ENCODE data around the gene NKAIN1. TPM values are rescaled to one million over a fixed set of nuclear protein-coding genes. Genes with fewer than 3 reads are reported as not detected.

Gene NKAIN1
- polyA plus RNA-seq, 1 donor (not counting 4 experiments of a cell fraction or from before 2014, with no cell fraction given): not detected

GRCh38 chr1:31207046-31207445 is 32.6 kb downstream of the NKAIN1 start:
- no peaks in the 10 kb centered on the region for H3K4me1 ChIP-seq (ENCODE audit: control insufficient read depth, extremely low read depth, insufficient read depth, low read length)
- no peak overlapping the region for H3K9ac ChIP-seq (ENCODE audit: control insufficient read depth, extremely low read depth, insufficient read depth, low read length)
- TF ChIP-seq, protein P1, sequence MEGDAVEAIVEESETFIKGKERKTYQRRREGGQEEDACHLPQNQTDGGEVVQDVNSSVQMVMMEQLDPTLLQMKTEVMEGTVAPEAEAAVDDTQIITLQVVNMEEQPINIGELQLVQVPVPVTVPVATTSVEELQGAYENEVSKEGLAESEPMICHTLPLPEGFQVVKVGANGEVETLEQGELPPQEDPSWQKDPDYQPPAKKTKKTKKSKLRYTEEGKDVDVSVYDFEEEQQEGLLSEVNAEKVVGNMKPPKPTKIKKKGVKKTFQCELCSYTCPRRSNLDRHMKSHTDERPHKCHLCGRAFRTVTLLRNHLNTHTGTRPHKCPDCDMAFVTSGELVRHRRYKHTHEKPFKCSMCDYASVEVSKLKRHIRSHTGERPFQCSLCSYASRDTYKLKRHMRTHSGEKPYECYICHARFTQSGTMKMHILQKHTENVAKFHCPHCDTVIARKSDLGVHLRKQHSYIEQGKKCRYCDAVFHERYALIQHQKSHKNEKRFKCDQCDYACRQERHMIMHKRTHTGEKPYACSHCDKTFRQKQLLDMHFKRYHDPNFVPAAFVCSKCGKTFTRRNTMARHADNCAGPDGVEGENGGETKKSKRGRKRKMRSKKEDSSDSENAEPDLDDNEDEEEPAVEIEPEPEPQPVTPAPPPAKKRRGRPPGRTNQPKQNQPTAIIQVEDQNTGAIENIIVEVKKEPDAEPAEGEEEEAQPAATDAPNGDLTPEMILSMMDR (optimal IDR thresholded peaks at IDR 0.05 in 1 of 3, IDR thresholded peaks at IDR 0.05 in 1 of 3, conservative IDR thresholded peaks at IDR 0.05 in 1 of 3; ENCODE audit: extremely low read depth in 1 of 3, insufficient read depth in 2 of 3, low read length in 3 of 3): no peak
- TF ChIP-seq EZH2 (IDR thresholded peaks at IDR 0.05; ENCODE audit: low read length): no peak
- H3K79me2 ChIP-seq (ENCODE audit: control insufficient read depth, insufficient read depth, low read length): no peaks in the 10 kb centered on the region
- H3K36me3 ChIP-seq (ENCODE audit: control insufficient read depth in 2 of 2, extremely low read depth in 1 of 2, insufficient read depth in 2 of 2, low read length in 2 of 2): no peaks in the 10 kb centered on the region
- no peaks in the 10 kb centered on the region for H3K27me3 ChIP-seq (ENCODE audit: control insufficient read depth, extremely low read depth, insufficient read depth, low read length)
- H3K4me3 ChIP-seq (ENCODE audit: control insufficient read depth in 2 of 3, extremely low read depth in 1 of 3, insufficient read depth in 2 of 3, low read depth in 1 of 3, low read length in 3 of 3): no peak overlapping the region
- H3K4me2 ChIP-seq (ENCODE audit: control insufficient read depth, extremely low read depth, insufficient read depth, low read depth, low read length): no peak overlapping the region
- H4K20me1 ChIP-seq (ENCODE audit: control insufficient read depth, extremely low read depth, insufficient read depth, low read length): no peaks in the 10 kb centered on the region
- DNase-seq (ENCODE audit: low read depth, low spot score) (no peak), FAIRE-seq (no peak)
- H2AFZ ChIP-seq (ENCODE audit: control insufficient read depth, low read length): no peak overlapping the region
- H3K9me3 ChIP-seq (ENCODE audit: control insufficient read depth, low read depth, low read length): peaks cover 2% of the 10 kb centered on the region
- dilution Hi-C loops (cut with MboI; ENCODE audit: extremely low pct_ligation_motif_present, low sequenced_read_pairs): no loop called here
- H3K9me1 ChIP-seq (ENCODE audit: control insufficient read depth, extremely low read depth, insufficient read depth, low read length): no peaks in the 10 kb centered on the region
- H3K27ac ChIP-seq (ENCODE audit: control insufficient read depth, insufficient read depth, low read length): no peak overlapping the region

- TF ChIP-seq EZH2 (IDR thresholded peaks at IDR 0.05; ENCODE audit: low read length): no peak
- TF ChIP-seq, protein P1 (optimal IDR thresholded peaks at IDR 0.05 in 1 of 3, IDR thresholded peaks at IDR 0.05 in 1 of 3, conservative IDR thresholded peaks at IDR 0.05 in 1 of 3; ENCODE audit: extremely low read depth in 1 of 3, insufficient read depth in 2 of 3, low read length in 3 of 3): no peak
- Histone ChIP-seq H3K27me3 (ENCODE audit: control insufficient read depth, extremely low read depth, insufficient read depth, low read length) (no peaks in the 10 kb centered on the region), H2AFZ (ENCODE audit: control insufficient read depth, low read length) (no peak overlapping the region), H3K4me2 (ENCODE audit: control insufficient read depth, extremely low read depth, insufficient read depth, low read depth, low read length) (no peak overlapping the region), H4K20me1 (ENCODE audit: control insufficient read depth, extremely low read depth, insufficient read depth, low read length) (no peaks in the 10 kb centered on the region), H3K9me1 (ENCODE audit: control insufficient read depth, extremely low read depth, insufficient read depth, low read length) (no peaks in the 10 kb centered on the region), H3K36me3 (ENCODE audit: control insufficient read depth in 2 of 2, extremely low read depth in 1 of 2, insufficient read depth in 2 of 2, low read length in 2 of 2) (no peaks in the 10 kb centered on the region), H3K4me1 (ENCODE audit: control insufficient read depth, extremely low read depth, insufficient read depth, low read length) (no peaks in the 10 kb centered on the region), H3K9ac (ENCODE audit: control insufficient read depth, extremely low read depth, insufficient read depth, low read length) (no peak overlapping the region), H3K4me3 (ENCODE audit: control insufficient read depth in 2 of 3, extremely low read depth in 1 of 3, insufficient read depth in 2 of 3, low read depth in 1 of 3, low read length in 3 of 3) (no peak overlapping the region), H3K9me3 (ENCODE audit: control insufficient read depth, low read depth, low read length) (no peaks in the 10 kb centered on the region), H3K79me2 (ENCODE audit: control insufficient read depth, insufficient read depth, low read length) (no peaks in the 10 kb centered on the region), H3K27ac (ENCODE audit: control insufficient read depth, insufficient read depth, low read length) (no peak overlapping the region)
- no peak for DNase-seq (ENCODE audit: low read depth, low spot score)
- FAIRE-seq: no peak
- dilution Hi-C loops (cut with MboI; ENCODE audit: extremely low pct_ligation_motif_present, low sequenced_read_pairs): no loop called here
Measured at GRCh38 chr1:31203215-31203614, 36.5 kb downstream of the NKAIN1 start.
